OCI-LY3 (cell line): ENCODE data around the gene EML4.
"Not testable (repeated sequence)": the region's sequence is repeated elsewhere in the genome, so short reads cannot be mapped to it uniquely, and the experiment has no call there.

ENCODE experiments used
- H2AFZ ChIP-seq: fragments of 200-600, 300-600 bp; shearing (Covaris generic); 2 replicates; pipeline ENCODE4 v1.6.0; 2014; ENCODE audit warnings: antibody characterized with exemption, low read depth, low read length
- H3K27ac ChIP-seq: fragments of 200-600, 300-600 bp; sonication (generic); 2 replicates; pipeline ENCODE4 v1.5.1; 2014; ENCODE audit warnings: mild to moderate bottlenecking, low read length, moderate library complexity, mixed read lengths
- H3K27me3 ChIP-seq: fragments of 200-600, 300-600 bp; sonication (generic); 2 replicates; pipeline ENCODE4 v1.6.1; 2014; ENCODE audit warnings: low read depth, low read length, mixed read lengths
- H3K36me3 ChIP-seq: fragments of 200-600, 300-600 bp; sonication (generic); replicated peaks from 2 replicates; pipeline ENCODE3; 2014; ENCODE audit warnings: low read depth, low read length, mixed read lengths
- H3K4me1 ChIP-seq: fragments of 300-600, 200-600 bp; sonication (generic); 2 replicates; pipeline ENCODE4 v1.6.1; 2014; ENCODE audit warnings: low read length, mixed read lengths
- H3K4me2 ChIP-seq: fragments of 200-600, 300-600 bp; sonication (generic); 2 replicates; pipeline ENCODE4 v1.6.1; 2014; ENCODE audit warnings: low read length, mixed read lengths
- H3K4me3 ChIP-seq: fragments of 300-600, 200-600 bp; sonication (generic); 2 replicates; pipeline ENCODE4 v1.5.1; 2014; ENCODE audit warnings: antibody characterized with exemption, mild to moderate bottlenecking, low read length, moderate library complexity
- H3K79me2 ChIP-seq: fragments of 300-600, 200-600 bp; shearing (Covaris generic); 2 replicates; pipeline ENCODE4 v1.6.1; 2014; ENCODE audit warnings: mild to moderate bottlenecking, low read length, mixed read lengths
- H3K9ac ChIP-seq: fragments of 300-600, 200-600 bp; shearing (Covaris generic); 2 replicates; pipeline ENCODE4 v1.6.0; 2014; ENCODE audit warnings: mild to moderate bottlenecking, low read length, moderate library complexity
- H3K9me3 ChIP-seq: fragments of 200-600, 300-600 bp; shearing (Covaris generic); 2 replicates; pipeline ENCODE4 v1.6.1; 2014; ENCODE audit warnings: low read length, mixed read lengths; ENCODE audit not compliant: insufficient read depth
- H4K20me1 ChIP-seq: fragments of 200-600, 300-600 bp; sonication (generic); 2 replicates; pipeline ENCODE4 v1.6.1; 2016; ENCODE audit warnings: low read length, mixed read lengths; ENCODE audit not compliant: insufficient read depth
- EZH2phosphoT487 ChIP-seq: fragments of 200-600 bp; shearing (Covaris generic); IDR thresholded peaks from 2 replicates; pipeline ENCODE4 v1.6.1; 2018; ENCODE audit warnings: antibody characterized with exemption, mixed run types, low read depth
- TF ChIP-seq, protein P1 (sequence below): fragments of 200-600, 300-600 bp; sonication (generic); IDR thresholded peaks from 2 replicates; pipeline ENCODE4 v1.5.1; 2014; ENCODE audit warnings: antibody characterized with exemption, low read length, low read depth

Gene EML4

DNA sequence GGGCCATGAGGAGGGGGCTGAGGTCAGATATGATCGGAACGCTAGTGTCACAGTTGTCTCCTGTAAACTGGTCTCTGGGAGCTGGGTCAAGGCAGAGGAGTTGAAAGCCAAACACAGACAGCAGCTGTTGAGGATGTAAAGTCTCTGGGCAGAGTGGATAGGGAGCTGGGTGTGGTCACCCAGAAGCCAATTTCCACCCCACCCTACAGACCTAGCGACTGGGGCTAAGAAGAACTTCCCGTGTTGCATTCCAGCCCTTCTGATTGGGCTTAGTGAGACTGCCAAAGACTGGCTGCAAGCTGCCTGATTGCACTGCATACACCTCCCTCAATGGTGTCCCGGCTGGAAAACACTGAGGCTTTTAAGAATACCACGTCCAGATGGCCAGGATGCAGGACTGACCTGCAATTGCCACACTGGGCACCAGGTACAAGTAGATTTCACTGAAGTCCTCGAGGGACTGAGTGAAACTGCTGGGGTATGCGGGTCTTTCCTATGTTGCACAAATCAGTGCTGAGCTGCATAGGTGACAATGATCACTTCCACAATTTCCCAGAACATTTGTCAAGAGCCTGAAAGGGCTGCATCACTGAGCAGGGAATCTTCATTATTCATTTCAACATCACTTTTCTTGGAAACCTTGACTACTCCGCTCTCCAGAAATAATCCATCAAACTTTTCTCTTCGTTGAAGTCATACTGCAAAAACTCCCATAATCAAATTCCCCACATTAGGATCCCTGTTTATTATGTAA is 43.1 kb upstream of the EML4 start:
- H3K4me3 ChIP-seq = peak overlapping the region; percentile 60; the same call in 1 of the 2 replicates
- peaks cover 71% of the 10 kb centered on the region for H3K4me1 ChIP-seq
- peaks cover 36% of the 10 kb centered on the region for H3K27me3 ChIP-seq
- no peak overlapping the region for H2AFZ ChIP-seq
- TF ChIP-seq, protein P1, sequence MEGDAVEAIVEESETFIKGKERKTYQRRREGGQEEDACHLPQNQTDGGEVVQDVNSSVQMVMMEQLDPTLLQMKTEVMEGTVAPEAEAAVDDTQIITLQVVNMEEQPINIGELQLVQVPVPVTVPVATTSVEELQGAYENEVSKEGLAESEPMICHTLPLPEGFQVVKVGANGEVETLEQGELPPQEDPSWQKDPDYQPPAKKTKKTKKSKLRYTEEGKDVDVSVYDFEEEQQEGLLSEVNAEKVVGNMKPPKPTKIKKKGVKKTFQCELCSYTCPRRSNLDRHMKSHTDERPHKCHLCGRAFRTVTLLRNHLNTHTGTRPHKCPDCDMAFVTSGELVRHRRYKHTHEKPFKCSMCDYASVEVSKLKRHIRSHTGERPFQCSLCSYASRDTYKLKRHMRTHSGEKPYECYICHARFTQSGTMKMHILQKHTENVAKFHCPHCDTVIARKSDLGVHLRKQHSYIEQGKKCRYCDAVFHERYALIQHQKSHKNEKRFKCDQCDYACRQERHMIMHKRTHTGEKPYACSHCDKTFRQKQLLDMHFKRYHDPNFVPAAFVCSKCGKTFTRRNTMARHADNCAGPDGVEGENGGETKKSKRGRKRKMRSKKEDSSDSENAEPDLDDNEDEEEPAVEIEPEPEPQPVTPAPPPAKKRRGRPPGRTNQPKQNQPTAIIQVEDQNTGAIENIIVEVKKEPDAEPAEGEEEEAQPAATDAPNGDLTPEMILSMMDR = no peak
- no peak for TF ChIP-seq EZH2phosphoT487
- no peaks in the 10 kb centered on the region for H4K20me1 ChIP-seq
- H3K9me3 ChIP-seq = no peaks in the 10 kb centered on the region
- no peak overlapping the region for H3K9ac ChIP-seq
- H3K4me2 ChIP-seq = peak overlapping the region; percentile 68
- no peaks in the 10 kb centered on the region for H3K79me2 ChIP-seq
- H3K27ac ChIP-seq = no peak overlapping the region
- H3K36me3 ChIP-seq = no peaks in the 10 kb centered on the region

DNA sequence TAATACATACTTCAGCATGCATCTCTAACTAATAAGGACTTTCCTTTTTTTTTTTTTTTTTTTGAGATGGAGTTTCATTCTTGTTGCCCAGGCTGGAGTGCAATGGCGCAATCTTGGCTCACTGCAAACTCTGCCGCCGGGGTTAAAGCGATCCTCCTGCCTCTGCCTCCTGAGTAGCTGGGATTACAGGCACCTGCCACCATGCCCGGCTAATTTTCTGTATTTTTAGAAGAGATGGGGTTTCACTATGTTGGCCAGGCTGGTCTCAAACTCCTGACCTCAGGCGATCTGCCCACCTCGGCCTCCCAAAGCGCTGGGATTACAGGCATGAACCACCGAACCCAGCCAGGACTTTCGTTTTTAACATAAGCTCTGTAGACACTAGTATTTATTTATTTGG is 42.3 kb upstream of the EML4 start:
- H3K27ac ChIP-seq, H3K9me3 ChIP-seq, H3K79me2 ChIP-seq, H3K36me3 ChIP-seq, H2AFZ ChIP-seq, H4K20me1 ChIP-seq: not testable (repeated sequence)
- Histone ChIP-seq H3K27me3 (peaks cover 45% of the 10 kb centered on the region), H3K4me3 (peak overlapping the region; percentile 60), H3K9ac (0 out of 2 replicates have a peak overlapping the region, but pooled peaks have one; percentile 3), H3K4me1 (peaks cover 71% of the 10 kb centered on the region), H3K4me2 (peak overlapping the region; percentile 68)

DNA sequence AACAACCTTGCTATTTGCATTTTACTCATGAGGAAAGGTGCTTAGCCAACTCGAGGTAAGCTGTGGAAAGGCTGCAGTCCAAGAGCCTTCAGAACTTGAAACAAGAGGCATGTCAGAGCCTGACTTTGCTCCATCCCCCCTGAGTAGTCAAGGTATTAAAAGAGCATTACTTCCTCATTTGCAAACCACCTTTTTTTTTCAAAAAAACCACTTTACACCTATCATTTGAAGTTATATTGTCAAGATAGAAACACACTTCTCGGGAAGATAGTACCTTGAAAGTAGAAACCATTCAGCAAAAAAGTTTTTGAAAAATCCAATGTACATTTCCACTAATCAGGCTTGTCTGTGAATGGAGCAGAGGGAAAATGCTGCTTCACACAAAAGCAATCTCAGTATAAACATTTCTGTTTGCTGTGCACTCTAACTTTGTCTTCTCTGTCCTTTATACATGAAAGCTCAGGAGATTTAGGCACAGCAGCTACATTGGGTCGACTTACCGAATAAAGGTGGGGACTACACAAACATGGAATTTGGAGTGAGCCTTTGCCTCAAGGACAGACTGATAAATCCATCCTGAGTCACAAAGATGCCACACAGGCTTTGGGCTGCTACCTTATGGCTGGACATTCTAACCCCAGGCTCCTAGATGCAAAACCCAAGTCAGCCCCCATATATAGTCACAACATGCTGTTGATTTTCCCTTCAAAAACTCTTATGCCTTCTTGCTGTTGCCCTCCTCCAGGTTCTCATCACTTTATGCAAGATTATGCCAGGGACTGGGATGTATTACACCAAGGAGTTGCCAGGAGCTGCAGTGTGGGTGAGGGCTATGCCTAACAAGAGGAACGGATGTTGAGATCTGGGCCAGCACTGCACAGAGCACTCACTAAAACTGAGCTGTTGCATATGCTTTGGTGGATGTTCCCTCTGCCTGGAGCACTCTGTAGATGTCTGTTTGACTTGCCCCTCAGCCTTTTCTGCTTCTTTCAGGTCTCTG is 41.4 kb upstream of the EML4 start:
- H3K4me1 ChIP-seq = peaks cover 75% of the 10 kb centered on the region
- H3K27me3 ChIP-seq = peaks cover 53% of the 10 kb centered on the region
- H3K9me3 ChIP-seq = no peaks in the 10 kb centered on the region
- H3K4me3 ChIP-seq = peak overlapping the region; percentile 60
- H3K4me2 ChIP-seq = peak overlapping the region; percentile 68
- no peaks in the 10 kb centered on the region for H4K20me1 ChIP-seq
- no peaks in the 10 kb centered on the region for H3K79me2 ChIP-seq
- TF ChIP-seq, protein P1 = no peak
- no peak for TF ChIP-seq EZH2phosphoT487
- H2AFZ ChIP-seq = no peak overlapping the region
- H3K36me3 ChIP-seq = no peaks in the 10 kb centered on the region
- no peak overlapping the region for H3K27ac ChIP-seq
- 0 out of 2 replicates have a peak overlapping the region, but pooled peaks have one; percentile 3 for H3K9ac ChIP-seq

DNA sequence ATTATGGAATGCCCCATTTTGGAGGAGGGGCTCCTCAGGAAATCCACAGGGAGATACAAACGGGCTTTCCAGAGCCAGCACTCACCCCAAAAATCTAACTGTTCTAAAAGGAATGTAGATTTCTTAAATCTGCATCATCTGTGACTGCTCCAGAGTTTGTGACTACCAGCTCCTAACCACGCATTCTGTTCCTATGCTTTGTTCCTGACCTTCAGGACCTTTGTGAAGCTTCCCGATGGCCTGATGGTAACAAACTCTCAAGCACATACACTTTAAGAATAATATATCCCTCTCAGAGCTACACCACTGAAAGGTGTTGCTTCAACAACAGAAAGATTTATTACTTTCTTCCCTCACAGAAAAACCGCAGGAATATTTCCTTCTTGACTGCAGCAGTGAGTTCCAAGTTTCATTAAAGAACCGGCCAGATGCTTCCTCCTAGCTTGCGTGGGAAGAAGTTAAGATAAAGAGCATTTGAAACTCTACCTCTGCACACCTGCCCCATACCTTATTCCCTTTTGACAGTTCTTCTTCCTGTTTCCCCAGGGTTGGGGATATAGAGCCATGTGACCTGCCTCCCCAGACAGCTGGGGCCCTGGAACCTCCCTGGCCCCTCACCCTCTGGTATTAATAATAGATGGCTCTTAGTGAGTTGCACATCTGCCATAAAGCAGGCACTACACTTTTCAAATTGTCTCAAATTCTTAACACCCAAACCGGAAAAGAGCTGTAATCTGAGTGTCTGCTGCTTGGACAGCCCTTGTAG is 40.2 kb upstream of the EML4 start:
- Histone ChIP-seq H3K4me3 (no peak overlapping the region), H3K79me2 (no peaks in the 10 kb centered on the region), H3K9ac (no peak overlapping the region), H3K27me3 (peaks cover 54% of the 10 kb centered on the region), H3K4me1 (peaks cover 77% of the 10 kb centered on the region), H3K9me3 (no peaks in the 10 kb centered on the region), H3K4me2 (peak overlapping the region; percentile 21), H2AFZ (no peak overlapping the region), H3K27ac (no peak overlapping the region), H4K20me1 (no peaks in the 10 kb centered on the region), H3K36me3 (no peaks in the 10 kb centered on the region)
- no peak for TF ChIP-seq EZH2phosphoT487
- TF ChIP-seq, protein P1 = no peak
